ENCODE data around the gene ELOVL5.

ELOVL5 gene

DNA sequence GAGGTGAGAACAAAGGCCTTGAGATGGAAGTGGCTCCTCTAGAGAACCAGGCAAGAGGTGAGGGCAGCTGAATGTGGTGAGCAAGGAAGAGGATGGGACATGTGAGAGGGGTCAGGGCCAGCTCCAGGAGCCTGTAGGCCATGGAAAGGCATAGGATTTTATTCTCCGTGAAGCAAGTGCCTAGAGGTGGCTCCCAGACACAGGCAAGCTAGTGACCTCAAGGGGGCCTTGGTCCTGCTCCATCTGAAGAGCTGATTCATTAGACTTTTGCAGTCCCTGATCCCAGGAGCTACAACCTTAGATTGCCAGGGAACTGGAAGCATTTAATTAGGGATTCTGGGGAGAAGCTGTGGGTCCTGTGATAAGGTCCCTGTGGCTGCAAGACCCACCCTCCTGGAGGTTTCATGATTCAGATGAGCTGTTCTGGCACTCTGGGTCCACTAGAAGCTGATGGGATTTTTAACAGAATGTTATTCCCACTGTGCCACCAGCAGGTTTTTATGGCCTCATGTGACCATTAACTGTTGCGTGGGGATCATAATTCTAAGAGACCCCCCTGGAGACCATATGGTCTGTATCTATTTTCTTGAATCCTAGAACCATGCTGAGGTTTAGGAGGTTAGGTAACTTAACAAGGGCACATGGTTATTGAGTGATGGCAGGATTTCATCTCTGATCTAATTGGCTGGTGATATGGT lies 90.5 kb downstream of the ELOVL5 start:
- no peak overlapping the region for H3K4me3 ChIP-seq (ENCODE audit: low read depth, low read length)
- TF ChIP-seq, protein P1, sequence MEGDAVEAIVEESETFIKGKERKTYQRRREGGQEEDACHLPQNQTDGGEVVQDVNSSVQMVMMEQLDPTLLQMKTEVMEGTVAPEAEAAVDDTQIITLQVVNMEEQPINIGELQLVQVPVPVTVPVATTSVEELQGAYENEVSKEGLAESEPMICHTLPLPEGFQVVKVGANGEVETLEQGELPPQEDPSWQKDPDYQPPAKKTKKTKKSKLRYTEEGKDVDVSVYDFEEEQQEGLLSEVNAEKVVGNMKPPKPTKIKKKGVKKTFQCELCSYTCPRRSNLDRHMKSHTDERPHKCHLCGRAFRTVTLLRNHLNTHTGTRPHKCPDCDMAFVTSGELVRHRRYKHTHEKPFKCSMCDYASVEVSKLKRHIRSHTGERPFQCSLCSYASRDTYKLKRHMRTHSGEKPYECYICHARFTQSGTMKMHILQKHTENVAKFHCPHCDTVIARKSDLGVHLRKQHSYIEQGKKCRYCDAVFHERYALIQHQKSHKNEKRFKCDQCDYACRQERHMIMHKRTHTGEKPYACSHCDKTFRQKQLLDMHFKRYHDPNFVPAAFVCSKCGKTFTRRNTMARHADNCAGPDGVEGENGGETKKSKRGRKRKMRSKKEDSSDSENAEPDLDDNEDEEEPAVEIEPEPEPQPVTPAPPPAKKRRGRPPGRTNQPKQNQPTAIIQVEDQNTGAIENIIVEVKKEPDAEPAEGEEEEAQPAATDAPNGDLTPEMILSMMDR (IDR thresholded peaks at IDR 0.05; ENCODE audit: low read depth, low read length): no peak

DNA sequence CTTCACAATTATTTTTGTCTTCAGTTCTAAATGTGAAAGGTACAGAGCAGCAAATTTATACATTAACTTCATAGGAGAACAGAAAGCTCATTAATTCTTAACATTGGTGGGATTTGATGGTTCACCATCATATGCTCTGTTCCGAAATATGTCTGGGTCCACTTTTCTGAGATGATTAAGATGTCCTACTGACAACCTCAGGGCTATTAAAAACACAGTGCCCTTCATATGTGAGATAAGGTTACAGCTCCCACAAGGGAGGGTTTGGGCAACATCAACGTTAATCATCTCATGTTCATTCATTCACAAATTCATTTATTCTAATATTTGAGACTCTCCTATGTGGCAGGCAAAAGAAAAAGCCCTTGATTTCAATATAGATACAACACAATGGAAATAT lies 91.2 kb downstream of the ELOVL5 start:
- TF ChIP-seq, protein P1 (IDR thresholded peaks at IDR 0.05; ENCODE audit: low read depth, low read length): no peak
- no peak overlapping the region for H3K4me3 ChIP-seq (ENCODE audit: low read depth, low read length)

GRCh38 chr6:53257001-53257400 lies 91.7 kb downstream of the ELOVL5 start:
- no peak overlapping the region for H3K4me3 ChIP-seq (ENCODE audit: low read depth, low read length)
- TF ChIP-seq, protein P1 (IDR thresholded peaks at IDR 0.05; ENCODE audit: low read depth, low read length): no peak

DNA sequence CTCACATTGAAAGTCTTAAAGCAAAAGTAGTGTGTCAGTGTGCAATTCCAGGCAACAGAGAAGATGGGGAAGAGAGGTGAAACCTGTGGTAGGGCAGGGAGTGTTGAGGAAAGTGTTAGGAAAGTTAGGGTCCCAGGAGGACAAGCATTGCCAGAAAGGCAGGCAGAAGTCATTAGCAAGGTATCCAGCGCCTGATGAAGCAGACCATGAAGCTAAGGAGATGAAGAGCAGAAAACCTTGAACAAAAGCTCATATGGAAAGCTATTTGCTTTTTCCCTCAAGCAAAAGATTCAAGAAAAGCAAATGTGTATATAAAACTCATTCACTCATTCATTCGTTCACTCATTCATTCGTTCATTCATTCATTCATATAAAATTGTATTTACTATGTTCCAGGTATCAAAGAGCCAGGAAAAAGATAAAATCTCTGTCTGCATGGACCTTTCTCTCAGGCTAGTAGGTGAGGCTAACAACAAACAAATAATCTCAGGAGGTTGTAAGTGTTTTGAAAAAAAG lies 96.5 kb downstream of the ELOVL5 start:
- TF ChIP-seq, protein P1 (IDR thresholded peaks at IDR 0.05; ENCODE audit: low read depth, low read length): no peak
- no peak overlapping the region for H3K4me3 ChIP-seq (ENCODE audit: low read depth, low read length)

GRCh38 chr6:53251033-53251672 lies 97.6 kb downstream of the ELOVL5 start:
- TF ChIP-seq, protein P1 (IDR thresholded peaks at IDR 0.05; ENCODE audit: low read depth, low read length): no peak
- H3K4me3 ChIP-seq (ENCODE audit: low read depth, low read length): no peak overlapping the region

- TF ChIP-seq, protein P1 (IDR thresholded peaks at IDR 0.05; ENCODE audit: low read depth, low read length): no peak
- H3K4me3 ChIP-seq (ENCODE audit: low read depth, low read length): no peak overlapping the region
These were observed 98.3 kb downstream of the ELOVL5 start for GRCh38 chr6:53250176-53251032.

Measured in WI38 (cell line).